Measurements from ENCODE around the gene RFTN1.

DNA sequence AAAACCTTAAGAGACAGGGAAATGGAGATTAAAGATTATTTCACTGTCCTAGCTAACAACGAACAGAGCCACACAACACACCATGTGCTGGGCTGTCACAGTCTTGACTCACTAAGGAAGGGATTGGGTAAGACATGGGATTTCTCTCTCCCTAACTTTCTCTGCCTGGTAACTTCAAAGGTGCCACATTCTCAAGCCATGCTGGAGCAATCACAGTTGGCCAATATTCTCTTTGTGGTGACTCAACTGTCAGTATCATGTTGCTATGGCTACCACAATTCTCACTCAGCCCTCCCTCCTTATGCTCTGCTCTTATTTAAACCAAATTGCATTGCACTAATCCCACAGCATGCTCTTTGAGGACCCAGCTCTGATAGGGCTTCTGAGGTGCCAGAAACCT is 174.5 kb downstream of the RFTN1 start:
- no peak for TF ChIP-seq POLR2A (IDR thresholded peaks at IDR 0.05)
- TF ChIP-seq, protein P1, sequence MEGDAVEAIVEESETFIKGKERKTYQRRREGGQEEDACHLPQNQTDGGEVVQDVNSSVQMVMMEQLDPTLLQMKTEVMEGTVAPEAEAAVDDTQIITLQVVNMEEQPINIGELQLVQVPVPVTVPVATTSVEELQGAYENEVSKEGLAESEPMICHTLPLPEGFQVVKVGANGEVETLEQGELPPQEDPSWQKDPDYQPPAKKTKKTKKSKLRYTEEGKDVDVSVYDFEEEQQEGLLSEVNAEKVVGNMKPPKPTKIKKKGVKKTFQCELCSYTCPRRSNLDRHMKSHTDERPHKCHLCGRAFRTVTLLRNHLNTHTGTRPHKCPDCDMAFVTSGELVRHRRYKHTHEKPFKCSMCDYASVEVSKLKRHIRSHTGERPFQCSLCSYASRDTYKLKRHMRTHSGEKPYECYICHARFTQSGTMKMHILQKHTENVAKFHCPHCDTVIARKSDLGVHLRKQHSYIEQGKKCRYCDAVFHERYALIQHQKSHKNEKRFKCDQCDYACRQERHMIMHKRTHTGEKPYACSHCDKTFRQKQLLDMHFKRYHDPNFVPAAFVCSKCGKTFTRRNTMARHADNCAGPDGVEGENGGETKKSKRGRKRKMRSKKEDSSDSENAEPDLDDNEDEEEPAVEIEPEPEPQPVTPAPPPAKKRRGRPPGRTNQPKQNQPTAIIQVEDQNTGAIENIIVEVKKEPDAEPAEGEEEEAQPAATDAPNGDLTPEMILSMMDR (IDR thresholded peaks at IDR 0.05) = no peak
- TF ChIP-seq EP300 (IDR thresholded peaks at IDR 0.05) = no peak

Data from ovary (tissue), 3 donors.